ENCODE data around the gene ZNF335. TPM values are rescaled to one million over a fixed set of nuclear protein-coding genes. Genes with fewer than 3 reads are reported as not detected.

Gene ZNF335
- polyA plus RNA-seq, 3 donors: 10.4 to 18.5 (median 14.4) TPM

DNA sequence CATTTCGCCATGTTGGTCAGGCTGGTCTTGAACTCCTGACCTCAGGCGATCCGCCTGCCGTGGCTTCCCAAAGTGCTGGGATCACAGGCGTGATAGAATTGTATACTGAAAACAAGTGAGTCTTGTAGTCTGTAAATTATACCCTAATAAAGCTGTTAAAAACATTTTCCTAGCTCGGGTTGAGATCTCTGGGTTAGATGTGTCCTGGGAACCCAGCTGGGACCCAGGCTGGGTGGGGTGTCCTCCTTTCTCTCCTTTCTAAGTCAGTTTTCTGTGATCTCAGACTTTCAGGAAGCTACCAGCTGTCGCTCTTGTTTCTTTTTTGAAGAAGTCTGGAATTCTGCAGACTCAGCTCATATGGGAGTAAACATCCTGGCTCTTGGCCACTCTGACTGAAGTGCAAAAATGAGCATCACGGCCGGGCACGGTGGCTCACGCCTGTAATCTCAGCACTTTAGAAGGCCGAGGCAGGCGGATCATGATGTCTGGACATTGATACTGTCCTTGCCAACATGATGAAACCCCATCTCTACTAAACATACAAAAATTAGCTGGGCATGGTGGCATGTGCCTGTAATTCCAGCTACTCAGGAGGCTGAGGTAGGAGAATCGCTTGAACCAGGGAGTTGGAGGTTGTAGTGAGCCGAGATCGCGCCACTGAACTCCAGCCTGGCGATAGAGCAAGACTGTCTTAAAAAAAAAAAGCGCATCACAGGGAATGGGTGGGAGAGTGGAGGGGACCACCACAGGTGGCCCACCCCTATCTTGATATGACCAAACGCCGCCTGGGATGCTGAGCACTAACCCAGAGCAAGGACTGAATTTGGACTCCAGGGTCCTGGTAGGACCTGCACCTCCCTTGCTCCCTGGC is 47.4 kb downstream of the ZNF335 start:
- DNase-seq (ENCODE audit: extremely low read depth in 1 of 11, low read depth in 9 of 11, low spot score in 4 of 11): peak in 5 of 11 donors; percentile 47 to 69 (median 59)

DNA sequence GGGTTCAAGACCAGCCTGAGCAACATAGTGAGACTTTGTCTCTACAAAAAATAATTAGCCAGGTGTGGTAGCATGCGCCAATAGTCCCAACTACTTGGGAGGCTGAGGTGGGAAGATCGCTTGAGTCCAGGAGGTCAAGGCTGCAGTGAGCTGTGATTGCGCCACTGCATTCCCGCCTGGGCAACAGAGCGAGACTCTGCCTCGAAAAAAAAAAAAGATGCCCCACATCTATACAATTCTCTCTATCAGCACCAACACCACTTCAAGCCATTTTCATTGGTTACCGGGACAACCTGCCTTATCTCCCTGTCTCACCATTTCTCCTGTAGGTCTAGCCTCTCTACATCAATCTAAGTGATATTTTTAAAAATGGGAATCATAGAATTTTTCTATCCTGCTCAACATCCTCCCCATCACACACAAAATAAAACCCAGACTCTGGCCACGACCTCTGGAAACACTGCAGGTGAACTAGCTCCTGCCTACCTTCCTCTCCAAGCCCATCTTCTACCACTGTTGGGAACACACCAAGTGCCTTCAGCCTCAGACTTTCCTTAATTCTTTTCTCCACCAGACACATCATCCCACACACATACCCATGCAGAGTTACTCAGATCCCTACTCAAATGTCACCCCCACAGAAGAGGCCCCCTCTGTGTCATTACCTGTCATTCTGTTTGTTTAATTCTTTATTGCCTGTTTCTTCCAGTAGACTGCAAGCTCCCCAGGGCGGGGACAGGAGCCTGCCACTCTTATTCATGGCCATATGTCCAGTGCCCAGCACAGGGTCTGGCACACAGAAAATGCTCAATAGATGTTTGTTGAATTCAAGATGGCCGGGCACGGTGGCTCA is 50.4 kb downstream of the ZNF335 start:
- peak in 2 of 11 donors; percentile 15 to 20 for DNase-seq (ENCODE audit: extremely low read depth in 1 of 11, low read depth in 9 of 11, low spot score in 4 of 11)

DNA sequence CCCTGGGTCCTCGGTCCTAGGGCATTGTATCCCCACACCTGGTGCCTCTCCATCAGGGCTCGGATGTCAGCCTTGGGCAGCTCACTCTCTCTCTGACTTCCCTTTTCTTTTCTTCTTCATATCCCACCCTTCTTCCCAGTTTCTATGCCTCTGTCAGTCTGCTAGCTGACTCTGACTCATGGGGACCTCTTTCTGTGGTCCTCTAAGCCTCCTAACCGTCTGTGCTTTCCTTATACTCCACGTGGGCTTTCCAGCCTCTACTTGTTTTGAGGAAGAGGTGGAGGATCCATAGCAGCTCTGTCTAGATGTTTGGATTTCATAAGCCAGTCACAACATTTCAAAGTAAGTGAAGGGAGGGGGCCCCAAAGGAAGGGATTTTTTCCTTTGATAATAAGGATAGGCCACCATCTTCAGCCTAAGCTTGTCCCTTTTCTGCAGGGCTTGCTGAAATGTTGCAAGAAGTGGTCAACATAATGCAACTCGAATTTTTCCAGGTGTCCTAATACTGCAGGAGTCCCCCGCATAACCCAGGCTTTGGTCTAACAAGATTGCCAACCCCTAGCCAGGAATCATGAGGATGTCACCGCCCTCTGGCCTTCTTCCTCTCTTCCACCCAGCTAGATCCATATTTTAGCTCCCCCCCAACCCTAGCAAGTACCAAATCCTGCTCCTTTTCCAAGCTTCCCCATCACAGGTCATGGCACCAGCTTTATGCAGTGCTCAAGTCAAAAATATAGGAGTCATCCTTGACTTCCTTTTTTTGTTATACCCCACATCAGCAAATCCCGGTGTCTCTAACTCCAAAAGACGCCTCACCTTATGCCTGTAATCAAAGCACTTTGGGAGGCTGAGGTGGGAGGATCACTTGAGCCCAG is 51.3 kb downstream of the ZNF335 start:
- no peak for DNase-seq (ENCODE audit: extremely low read depth in 1 of 11, low read depth in 9 of 11, low spot score in 4 of 11)

DNA sequence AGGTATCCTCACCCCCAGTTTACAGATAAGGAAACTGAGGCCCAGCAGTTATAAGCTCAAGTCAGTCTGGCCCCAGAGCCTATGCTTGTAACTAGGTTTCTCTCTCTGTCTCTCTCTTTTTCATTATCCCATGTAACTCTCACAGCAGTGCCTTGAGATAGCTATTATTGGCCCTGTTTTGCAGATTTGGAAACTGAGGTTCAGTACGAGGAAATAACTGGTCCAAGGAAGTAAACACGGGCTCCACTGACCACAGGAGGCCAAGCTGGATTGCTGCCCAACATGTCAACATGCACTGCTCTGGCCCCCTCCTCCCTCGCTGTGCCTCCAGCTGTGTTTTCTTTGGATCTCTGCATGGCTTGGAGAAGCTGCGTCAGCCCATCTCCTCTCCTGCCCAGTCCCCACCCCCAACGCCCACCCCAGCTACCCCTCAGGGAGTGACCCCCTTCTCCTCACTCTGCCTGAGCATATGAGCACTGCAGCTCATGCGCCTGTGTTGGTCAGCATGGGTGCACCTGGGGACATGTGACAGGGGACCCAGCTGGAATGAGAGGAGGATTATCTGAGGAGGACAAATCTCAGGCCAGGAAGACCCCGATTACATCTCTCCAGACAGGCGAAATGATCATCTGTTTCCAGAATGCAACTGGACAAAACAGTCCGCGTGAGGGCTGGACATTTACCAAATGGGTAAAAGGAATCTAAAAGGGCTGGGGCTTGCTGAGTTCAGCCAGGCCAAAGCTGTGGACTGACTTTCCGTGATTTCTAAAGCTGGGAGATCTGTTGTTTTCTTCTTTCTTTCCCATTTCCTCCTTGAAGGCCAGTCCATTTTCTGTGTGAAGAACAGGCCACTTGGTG is 52.2 kb downstream of the ZNF335 start:
- DNase-seq (ENCODE audit: extremely low read depth in 1 of 11, low read depth in 9 of 11, low spot score in 4 of 11): peak in 5 of 11 donors; percentile 60 to 82 (median 71)

- no peak for DNase-seq (ENCODE audit: extremely low read depth in 1 of 11, low read depth in 9 of 11, low spot score in 4 of 11)
These were observed 53.0 kb downstream of the ZNF335 start for GRCh38 chr20:45918779-45919537.

GRCh38 chr20:45918182-45918737 is 53.7 kb downstream of the ZNF335 start:
- peak in 5 of 11 donors; percentile 21 to 64 (median 37) for DNase-seq (ENCODE audit: extremely low read depth in 1 of 11, low read depth in 9 of 11, low spot score in 4 of 11)

GRCh38 chr20:45917790-45918141 is 54.2 kb downstream of the ZNF335 start:
- no peak for DNase-seq (ENCODE audit: extremely low read depth in 1 of 11, low read depth in 9 of 11, low spot score in 4 of 11)

DNA sequence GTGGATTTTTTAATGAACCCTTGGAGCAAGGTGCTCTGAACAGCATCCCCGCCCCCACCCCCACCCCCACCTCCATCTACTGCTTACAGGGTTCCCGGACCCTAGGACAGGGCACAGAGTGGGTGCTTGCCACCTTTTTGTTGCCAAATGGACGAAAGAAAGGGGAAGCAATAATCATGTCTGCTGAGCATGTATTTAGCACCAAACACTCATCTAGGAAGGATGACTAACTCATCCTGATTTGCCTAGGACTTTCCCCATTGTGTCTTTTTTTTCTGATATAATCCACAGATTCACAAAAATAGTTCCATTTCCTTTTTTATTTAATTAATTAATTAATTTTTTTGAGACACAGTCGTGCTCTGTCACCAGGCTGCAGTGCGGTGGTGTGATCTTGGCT is 58.9 kb downstream of the ZNF335 start:
- no peak for DNase-seq (ENCODE audit: extremely low read depth in 1 of 11, low read depth in 9 of 11, low spot score in 4 of 11)

GRCh38 chr20:45912344-45912682 is 59.7 kb downstream of the ZNF335 start:
- DNase-seq (ENCODE audit: extremely low read depth in 1 of 11, low read depth in 9 of 11, low spot score in 4 of 11): no peak

DNA sequence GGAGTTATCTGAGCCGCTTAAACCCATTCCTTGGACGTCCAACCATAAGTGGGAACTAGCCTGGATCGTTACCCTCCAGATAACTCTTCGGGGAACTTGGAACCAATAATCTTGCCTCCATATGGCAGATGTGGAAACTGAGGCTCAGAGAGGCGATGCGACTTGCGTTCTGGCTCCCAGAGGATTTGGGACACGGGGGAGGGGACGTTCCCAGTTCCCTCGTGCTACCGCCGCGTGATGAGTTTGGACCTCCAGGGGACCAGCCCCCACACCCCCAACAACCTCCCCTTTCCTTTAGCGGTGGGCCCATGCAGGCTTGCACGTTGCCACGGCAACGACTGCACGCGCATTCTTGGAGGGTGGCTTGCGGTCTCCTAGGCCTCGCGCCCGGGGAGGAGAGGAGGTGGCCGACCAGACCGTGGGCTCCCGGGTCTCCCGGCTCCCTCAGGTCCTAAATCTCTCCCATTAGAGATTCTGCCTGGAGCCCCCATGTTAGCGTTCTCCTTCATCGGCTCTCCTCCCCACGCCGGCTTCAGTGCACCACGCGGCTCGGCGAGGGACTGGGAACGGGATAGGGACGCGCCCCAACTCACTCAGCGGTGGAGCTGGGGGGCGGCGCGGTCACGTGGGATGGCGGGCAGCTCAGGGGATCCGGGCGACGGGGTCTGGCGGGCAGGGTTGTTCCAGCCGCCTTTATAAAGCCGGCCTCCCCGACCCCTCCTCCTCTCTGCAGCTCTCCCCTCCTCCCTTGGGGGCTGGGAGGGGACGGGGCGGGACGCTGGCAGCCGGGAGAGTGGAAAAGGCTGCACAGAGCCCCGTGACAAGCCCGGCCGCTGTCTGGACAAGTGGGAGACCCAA is 60.3 kb downstream of the ZNF335 start, which contains the start of gene PLTP:
TSS of gene PLTP (minus strand) at position 670 of the 858 bp plus-strand sequence. CDS start 703 bp downstream, outside the sequence.
- peak in 4 of 11 donors; percentile 57 to 77 (median 65) for DNase-seq (ENCODE audit: extremely low read depth in 1 of 11, low read depth in 9 of 11, low spot score in 4 of 11)

DNA sequence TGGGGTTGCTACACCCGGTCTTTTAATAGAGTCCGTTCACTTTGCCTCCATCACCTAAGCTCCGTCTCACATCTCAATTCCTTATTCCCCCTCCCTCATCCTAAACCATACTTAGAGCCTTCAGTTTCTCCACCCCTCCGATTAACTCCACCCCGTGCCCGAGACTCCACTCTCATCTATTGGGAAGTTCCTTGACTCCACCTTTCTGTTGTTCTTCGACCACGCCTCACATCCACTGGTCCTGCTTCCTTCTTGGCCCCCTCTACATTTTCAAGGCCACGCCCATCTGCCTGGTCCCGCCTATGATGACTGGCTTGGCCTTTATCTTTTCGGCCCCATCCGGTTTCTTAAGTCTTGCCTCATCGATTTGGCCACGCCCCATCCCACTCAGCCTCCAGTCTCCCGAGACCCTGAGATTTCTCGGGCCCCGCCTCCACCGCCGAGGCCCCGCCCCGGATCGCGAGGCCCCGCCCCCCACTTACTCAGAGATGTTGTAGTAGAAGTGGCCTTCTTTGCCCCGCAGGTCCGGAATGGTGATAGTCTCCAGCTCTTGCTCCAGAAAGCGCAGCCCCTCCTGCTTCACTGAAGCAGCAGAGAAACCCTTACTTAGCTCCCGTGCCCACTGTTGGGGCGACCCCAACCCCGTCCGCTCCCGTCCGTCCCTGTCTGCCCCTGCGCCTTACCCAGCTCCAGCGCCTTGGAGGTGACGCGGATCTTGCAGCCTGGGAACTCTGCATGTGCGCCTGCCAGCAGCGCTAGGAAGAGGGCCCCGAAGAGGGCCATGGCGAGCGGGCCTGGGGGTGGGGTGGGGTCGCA is 61.1 kb downstream of the ZNF335 start:
- peak in 10 of 11 donors; percentile 90 to 98 (median 95) for DNase-seq (ENCODE audit: extremely low read depth in 1 of 11, low read depth in 9 of 11, low spot score in 4 of 11)

GRCh38 chr20:45909817-45910669 is 62.0 kb downstream of the ZNF335 start:
- DNase-seq (ENCODE audit: extremely low read depth in 1 of 11, low read depth in 9 of 11, low spot score in 4 of 11): no peak

DNA sequence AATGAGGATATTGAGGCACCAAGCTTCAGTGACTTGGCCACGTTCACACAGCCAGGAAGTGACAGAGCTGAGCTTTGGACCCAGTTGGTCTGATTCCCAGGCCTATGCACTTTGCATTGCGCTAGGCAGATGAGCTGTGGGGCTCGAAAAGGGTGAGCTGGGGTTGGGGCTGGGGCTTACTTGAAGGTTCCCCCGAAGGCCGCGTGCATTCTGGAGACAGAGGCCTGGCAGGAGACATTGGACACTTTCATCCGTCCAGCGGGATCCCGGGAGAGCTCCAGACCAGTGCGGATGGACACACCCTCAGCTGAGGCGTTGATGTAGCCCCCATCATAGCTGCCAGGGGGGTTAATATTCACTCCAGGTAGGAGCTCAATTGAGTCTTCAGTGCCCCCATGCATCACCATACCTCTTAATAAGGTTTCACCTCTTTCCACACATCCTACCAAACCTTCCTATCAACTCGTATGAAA is 62.6 kb downstream of the ZNF335 start:
- no peak for DNase-seq (ENCODE audit: extremely low read depth in 1 of 11, low read depth in 9 of 11, low spot score in 4 of 11)

DNA sequence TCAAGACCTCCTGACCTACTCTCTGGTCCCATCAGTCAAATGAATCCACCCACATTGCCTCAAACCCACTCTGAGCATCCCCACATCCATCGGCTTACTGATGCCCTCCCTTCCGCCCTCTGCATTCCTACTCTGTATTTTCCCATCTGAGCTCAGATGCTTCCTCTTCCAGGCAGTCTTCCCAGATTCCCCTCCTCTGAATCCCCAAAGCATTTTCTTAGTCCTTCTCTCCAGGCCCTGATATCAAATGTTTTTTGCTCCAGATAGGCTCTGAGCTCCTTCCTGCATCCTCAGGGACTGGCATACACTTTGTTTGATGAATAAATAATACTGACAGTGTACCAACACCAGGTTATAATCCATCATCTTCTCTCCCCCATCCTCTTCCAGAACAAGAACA is 63.9 kb downstream of the ZNF335 start:
- no peak for DNase-seq (ENCODE audit: extremely low read depth in 1 of 11, low read depth in 9 of 11, low spot score in 4 of 11)
